NCI-H226 (cell line): Measurements from ENCODE around the gene CGREF1.

Experiments used
- DNase-seq: peaks from one replicate; pipeline ENCODE4 v3.0.0-alpha.2; 2015

Gene CGREF1, protein sequence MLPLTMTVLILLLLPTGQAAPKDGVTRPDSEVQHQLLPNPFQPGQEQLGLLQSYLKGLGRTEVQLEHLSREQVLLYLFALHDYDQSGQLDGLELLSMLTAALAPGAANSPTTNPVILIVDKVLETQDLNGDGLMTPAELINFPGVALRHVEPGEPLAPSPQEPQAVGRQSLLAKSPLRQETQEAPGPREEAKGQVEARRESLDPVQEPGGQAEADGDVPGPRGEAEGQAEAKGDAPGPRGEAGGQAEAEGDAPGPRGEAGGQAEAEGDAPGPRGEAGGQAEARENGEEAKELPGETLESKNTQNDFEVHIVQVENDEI

DNA sequence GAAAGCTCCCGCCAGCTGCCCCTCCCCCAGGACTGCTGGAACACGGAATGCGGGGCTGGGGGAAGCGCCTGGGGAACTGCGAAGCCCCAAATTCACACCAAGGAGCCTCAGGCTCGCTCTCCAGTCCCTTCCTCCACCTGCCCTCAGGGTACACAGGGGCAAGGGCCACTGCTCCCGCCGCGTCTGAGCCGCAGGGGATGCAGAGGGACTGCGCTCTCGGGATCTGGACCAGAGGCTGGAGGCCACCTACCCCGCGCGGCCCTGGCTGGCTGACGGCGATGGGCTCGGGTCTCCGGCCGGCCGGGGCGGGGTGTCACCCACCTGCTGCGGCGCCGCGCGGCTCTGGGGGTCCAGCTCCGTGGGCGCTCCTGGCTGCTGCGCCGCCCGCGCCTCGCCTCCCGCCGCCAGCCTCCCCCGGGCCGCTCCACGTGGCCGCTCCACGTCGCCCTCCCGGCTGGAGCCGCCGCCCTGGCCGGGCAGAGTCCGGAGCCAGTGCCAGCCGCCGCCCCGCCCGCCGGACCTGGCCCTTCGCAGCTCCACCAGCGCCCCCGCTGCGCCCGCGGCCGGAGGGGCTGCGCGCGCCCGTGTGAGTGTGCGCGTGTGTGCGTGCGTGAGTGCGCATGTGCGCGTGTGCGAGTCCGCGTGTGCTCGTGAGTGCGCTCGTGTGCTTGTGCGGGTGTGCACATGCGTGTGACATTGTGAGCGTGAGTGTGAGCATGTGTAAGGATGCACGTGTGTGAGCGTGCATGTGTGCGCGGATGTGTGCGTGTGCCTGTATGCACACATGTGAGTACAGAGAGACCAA is at the start of gene CGREF1:
TSS of gene CGREF1 (minus strand) at position 604 of the 805 bp plus-strand sequence. CDS start 14,762 bp downstream, outside the sequence.
- no peak for DNase-seq

DNA sequence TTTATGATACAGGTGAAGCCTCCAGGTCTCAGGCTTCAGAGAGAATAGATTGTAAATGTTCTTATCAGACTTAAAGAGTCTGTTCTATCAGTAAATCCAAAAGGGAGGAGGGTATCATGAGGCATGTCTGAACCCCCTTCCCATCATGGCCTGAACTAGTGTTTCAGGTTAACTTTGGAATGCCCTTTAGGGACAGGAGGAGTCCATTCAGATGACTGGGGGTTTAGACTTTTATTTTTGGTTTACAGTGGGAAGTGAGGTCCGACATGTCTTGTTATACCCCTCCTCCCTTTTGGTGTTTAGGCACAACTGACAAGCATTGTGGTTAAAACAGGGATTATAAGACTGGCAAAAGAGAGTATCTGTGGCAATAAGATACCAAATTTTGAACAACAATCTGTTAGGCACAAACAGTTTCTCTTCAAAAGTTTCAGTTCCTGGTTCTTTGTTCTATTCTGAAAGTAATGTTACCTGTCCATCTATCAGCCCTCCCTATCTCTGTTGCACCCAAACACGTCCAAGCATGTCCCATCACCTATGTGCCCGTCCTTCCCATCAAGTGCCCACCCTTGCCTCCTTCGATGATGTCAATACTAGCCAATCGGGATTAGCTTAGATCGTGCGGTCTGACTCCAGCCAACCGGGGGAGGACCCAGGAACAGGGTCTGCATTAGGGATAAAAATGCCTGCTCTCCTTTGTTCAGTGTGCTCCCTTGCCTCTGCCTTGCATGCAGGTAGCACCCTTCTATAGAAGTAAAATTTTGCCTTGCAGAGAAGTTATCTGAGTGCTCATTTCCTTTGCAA is 46.2 kb upstream of the CGREF1 start:
- no peak for DNase-seq

DNA sequence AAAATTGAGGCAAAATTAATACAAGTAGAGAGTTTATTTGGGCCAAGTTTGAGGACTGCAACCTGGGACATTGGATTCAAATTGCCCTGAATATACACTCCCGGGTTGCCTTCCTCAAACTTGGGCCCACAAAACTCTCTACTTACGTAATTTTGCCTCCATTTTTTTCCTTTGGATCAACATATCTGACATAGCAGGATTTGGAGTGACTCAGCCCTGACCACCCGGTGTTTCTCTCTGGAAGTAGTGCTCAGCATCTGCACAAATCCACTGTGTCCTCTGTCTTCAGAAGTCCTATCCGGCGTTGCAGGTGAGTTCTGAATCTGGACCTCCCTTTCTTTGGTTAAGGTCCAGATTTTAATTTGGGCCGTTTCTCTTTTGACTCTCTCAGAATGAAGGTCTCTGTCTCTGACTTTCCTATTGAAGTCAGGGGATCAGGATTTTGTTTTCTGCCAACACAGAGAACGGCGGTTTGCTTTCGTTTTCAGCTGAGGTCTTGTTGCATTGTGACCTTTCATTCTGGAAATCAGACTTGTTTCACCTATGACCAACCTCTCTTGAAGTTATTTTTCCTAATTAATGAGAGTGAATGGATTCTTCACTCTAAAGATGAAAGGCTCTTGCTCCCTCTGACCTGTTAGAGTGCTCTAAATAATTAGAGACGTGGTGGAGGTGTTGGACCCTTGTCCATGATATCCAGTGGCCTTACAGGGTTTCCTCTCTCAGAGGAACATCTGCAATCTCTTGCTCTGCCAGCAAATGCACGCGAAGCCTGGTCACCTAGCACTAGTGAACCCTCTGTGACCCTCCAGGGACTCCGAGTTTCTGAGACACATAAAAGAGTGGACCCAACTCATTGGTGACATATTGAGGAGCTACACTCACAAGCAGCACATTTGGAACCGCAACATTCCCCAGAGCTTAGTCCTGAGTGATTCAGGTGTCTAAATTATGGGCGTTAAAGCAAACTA is 43.5 kb upstream of the CGREF1 start:
- DNase-seq, result peak; percentile 23

DNA sequence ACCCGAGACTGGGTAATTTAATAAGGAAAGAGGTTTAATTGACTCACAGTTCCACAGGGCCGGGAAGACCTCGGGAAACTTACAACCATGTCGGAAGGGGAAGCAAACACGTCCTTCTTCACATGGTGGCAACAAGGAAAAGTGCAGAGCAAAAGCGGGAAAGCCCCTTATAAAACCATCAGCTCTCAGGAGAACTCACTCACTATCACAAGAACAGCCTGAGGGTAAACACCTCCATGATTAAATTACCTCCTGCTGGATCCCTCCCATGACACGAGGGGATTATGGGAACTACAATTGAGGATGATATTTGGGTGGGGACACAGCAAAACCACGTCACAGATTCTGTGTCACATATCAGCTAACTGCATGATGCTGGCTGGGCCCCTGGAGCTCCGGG is 41.3 kb upstream of the CGREF1 start:
- DNase-seq, result no peak

DNA sequence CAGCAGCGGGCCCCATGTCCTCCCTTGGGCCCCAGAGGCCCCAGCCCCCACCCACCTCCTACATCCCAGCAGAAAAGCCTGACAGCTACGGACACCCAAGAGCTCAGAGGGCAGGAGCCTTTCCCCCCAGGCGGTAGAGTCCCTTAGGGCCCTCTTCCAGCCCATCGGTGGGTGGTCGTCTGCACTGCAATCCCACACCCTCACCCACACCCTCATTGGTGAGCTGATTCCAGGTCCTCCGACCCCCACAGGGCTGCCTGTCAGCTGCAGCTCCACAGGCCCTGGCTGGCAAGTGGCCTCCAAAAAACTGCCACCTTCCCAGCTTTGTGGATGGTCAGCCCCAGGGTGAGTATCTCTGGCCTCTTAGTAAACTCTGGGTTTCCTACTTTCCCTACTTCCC is 40.3 kb upstream of the CGREF1 start:
- DNase-seq, result no peak

DNA sequence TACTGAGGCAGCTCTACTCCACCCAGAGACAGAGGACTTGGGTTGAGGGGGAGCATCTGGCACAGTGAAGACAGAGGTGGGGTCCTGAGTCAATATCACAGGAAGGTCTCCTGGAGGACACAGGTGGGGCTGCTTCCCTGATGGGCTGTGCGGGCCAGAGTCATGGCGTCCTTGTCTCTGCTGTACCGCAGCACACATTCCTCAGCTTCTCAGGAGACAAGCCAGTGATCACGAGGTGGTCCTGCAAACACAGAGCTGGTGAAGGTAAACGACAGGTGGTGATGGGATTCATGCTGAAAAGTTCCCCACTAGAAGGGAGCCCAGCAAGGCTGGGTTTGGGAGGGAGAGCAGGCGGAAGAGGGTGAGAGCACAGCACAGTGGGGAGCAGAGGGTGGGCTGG is 39.5 kb upstream of the CGREF1 start:
- no peak for DNase-seq

DNA sequence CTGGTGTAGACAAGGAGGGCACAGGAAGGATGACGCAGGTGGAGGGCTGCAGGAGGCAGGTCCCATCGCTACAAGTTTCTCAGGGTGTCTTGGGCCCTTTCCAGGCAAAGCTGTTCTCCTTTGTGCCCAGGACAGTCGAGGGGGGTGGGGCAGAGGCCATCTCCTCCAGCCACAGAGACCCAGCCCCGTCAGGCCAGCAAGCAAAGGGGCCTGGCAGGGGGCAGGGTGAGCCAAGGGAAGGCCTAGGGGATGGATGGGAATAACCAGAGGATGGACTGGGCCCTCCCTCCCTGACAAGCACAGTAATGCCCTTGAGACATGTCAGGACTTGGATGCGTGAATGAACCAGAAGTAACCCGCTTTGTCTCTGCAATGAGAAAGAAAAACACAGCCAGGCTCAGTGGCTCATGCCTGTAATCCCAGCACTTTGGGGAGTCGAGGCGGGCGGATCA is 36.2 kb upstream of the CGREF1 start:
- DNase-seq, result no peak

DNA sequence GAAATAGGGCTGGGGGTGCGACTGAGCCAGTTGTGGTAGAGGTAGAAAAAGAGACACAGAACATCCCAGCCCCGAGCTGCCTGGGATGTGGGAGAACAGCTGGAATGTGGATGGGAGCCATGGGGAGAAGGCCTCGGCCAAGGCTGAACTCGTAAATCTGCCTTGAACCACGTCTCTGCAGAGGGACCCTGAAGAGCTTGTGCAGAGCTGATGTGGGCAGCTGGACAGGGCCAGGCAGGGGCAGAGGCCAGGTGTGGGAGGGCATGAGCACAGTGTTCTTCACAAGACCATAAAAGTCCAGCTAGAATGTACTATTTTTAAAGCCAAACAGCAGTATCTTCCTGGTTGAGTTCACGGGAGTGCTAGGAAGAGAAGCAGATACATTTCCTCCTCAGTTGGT is 35.6 kb upstream of the CGREF1 start:
- DNase-seq, result no peak

DNA sequence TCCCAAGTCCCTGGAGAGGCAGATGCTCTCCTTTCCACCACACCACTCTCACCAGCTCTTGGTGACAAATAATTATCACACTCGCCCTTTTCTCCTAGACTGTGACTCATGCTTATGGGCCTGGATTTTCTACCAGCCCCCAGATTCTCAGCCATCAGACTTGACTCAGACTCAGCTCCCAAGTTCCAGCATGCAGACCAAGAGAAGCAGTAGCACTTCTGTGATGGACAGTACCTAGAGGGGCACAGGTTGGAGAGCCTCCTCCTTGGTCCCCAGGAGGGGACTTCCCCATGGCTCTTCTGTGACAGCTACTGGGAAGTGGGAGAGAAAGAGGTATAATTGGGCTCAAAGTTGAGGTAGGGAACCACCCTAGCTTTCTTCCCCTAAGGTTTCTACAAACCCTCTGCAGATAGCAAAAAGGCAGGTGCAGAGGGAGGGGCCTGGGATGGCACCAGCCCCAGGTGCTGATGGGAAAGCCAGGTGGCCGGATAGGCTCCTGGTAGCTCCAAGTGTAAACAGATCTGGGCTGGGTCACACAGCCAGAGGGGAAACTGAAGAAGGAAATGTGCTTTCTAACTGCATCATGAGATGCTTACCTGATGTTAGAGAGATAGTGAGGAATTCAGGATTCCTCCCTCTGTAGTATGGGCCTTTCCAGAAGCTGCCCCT is 34.0 kb upstream of the CGREF1 start:
- DNase-seq, result no peak

DNA sequence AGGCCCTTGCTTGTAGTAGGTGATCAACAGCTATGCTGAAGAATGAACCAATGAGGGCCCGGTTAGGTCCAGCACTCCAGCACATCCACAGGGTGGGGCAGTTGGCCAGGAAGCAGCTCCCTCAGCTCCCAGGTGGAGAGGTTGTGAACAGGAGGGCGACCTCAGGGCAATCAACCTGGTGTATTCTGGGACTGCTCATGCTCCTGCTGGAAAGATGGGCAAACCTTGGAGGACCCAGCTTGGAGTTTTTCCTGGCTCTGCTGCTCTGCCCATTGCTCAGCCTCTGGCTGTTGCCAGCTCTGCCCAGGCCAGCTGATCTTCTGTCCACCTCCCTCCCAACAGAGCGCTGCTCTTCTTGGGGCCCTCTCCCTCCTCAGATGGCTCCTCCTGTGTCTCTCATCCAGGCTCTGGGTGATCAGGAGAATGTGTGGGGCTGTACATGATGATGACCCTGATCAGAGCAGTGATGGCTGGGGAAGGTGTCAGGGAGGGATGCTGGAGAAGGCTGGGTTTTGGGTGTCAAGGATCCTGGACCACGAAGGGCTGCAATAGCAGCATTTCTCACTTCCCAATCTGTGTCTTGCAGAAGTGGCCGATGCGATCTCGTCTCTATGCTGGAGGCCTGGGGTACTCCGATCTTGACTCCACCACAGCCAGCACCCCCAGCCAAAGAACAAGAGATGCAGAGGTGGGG is 33.3 kb upstream of the CGREF1 start:
- DNase-seq, result no peak

DNA sequence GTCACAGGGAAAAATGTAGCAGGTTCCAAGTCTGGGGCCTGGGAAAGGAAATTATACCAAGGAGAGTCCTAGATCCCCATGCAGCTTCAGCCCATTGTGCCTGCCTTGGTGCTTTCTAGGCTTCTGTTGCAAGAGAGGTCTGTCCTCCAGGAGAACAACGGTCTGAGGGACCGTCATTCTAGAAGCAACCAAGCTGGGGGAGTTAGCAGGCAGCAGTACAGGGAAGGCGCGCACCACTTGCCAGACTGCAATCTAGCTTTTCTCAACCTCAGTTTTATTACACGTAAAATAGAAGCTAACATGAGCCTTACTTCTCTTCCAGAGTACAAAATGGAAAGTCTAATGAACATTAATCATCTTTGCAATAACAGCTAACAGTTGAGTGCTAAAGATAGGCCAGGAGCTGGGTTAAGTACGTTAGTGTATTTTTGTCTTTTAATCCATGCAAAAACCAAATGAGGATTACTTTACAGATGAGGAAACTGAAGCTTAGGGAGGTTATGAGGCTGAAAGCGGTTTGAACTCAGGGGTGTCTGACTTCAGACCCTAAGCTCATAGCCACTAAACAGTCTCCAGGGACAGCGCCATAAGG is 31.8 kb upstream of the CGREF1 start:
- DNase-seq, result no peak

DNA sequence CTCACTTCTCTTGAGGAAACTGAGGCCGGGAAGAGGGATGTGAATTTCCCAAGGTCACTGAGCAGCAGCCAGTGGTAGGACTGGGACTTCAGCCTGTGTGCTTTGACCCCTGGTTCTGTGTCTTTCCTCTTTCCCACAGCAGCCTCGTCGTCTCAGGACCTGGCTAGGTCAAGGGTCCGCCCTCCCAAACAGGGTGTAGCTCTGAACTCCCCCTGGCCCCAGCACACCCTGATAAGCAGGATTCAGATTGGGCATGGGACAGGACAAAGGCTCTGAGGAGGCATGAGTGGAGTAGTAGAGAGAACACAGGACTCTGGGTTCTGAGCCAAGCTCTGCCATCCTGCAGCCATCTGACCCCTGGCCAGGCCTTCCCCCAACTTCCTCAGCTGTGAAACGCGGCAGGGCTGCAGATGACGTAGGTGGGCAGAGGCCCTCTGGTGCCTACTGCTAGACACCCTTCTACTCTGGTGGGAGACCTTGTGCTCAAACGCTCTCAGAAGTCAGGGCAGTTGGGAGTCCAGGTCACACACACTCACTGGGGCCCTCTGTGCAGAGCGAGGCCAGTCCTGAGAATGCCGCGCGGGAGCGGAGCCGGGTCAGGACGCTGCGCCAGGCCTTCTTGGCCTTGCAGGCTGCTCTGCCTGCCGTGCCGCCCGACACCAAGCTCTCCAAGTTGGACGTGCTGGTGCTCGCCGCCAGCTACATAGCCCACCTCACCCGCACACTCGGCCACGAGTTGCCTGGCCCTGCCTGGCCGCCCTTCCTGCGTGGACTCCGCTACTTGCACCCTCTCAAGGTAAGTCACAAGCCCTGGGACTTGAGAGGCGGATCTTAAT is 30.9 kb upstream of the CGREF1 start:
- DNase-seq, result no peak

DNA sequence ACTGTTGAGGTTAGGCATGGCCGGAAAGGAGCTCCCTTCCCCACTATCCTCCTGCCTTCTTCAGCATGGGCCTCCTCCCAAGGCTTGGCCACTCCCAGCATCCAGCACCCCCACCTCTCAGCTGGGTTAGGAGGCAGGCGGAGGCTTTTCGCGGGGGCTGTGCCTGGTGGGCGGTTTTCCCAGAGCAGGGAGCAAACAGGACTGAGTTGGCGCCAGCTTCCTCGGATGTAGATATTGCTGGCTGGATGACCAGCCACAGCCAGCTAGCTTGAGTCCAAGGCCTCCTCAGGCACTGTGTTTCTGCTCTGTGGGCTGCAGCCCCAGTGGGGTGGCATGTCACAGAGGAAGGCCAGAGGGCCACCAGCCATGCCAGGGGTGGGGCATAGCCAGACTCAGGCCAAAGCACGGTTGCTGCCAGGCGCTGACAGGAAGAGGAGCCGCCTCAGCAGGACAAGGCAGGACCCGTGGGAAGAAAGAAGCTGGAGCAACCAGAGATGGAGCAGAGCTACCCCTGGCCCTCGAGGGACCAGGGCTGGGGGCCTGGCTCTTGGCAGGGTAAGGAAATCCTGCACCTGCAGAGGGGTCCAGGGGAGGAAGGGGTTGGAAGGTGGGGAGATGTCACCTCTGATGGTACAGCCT is 30.0 kb upstream of the CGREF1 start, which contains the start of gene TCF23:
TSS of gene TCF23 (plus strand) at position 204 of the 639 bp plus-strand sequence. CDS start at position 334, 130 bp downstream.
- DNase-seq, result peak; percentile 29

DNA sequence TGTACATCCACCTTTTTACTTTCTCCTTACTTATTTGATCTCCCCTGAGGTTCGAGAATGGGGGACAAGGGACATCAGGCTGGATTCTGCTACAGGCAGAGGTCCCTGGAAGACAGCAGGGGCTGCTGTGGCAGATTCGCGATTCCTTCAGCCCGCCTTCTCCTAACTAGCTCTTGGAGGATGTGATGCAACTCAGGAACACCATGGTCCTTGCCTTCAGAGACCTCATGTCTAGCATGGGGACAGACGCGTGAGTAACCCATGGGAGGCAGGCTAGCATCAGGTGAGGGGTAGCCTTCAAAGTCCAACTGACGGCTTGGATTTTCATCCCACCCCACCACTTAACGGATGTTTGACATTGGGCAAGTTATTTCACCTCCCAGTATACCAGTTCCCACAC is 29.0 kb upstream of the CGREF1 start:
- DNase-seq, result no peak

DNA sequence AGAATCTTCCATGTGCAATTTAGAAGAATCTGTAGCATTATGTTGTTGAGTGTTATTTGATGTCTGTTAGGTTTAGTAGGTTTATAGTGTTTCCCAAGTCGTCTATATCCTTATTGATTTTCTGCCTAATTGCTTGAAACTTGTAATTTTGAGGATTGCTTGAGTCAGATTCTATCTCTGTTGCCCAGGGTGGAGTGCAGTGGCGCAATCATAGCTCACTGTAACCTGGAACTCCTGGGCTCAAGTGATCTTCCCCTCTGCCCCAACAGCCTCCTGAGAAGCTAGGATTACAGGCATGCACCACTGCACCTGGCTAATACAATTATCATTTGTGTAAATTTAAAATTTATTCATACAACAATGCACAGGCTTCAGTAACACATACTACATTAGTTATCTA is 26.8 kb upstream of the CGREF1 start:
- DNase-seq, result no peak

DNA sequence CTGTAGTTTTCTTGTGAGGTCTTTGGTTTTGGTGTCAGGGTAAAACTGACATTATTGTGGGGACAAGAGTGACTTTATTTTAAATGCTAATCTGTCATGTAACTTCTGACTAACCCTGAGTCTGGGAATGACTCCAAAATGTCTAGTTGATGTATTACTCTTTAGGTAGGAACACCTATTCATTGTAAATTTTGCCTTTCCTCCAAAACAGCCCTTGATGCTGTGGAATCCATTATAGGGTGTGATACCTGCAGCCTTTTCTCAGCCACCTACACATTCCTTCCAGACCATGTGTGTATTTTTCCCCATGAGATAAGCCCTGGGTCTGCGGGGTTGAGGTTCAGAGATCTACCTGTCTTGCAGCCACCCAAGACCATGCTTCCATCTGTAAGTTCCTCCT is 24.4 kb upstream of the CGREF1 start:
- no peak for DNase-seq

DNA sequence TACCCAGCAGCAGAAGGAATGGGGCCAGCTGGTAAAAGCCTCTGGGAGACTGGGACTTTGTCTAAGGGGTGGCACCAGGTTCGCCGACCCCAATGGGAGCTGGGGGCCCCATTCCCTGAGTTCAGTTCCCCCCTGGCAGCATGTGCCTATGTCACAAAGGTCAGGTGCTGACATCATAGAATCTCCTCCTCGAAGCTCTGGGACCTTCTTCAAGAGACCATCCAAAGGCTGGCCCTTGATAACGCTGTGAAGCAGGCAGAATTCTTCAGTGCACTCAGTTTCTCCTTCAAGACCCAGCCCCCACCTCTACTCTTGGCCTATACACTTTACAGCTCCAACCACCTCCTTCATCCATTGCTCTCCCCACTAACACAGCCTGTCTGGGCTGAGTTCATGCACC is 20.4 kb upstream of the CGREF1 start, which contains the start of gene PRR30:
TSS of gene PRR30 (minus strand) at position 101 of the 400 bp plus-strand sequence. CDS start 1,081 bp downstream, outside the sequence.
- no peak for DNase-seq

DNA sequence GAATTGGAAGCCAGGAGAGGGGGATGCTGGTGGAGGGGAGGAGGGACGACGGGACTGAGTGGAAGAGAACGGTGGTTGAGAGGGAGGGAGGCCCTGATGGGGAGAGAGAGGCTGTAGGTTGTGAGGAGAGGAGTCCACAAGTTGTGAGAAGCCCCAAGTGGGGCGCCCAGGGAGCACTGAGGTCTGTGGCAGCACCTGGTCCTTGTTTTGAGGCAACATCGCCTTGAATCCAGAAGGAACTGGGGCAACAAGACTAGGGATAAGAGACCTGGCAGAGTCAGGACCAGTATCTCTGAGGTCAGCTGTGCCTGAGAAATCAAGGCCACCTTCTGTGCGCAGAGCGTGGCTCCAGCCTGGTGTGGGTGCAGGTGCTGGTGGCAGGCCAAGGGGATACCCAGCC is 19.2 kb upstream of the CGREF1 start:
- no peak for DNase-seq
